MCF 10A (cell line): Measurements from ENCODE around the gene ETNK1. TPM values are rescaled to one million over a fixed set of nuclear protein-coding genes. Genes with fewer than 3 reads are reported as not detected.

Experiments used
- BruUV-seq: library from RNA; stranded (reverse); fragments of 400-500 nt; replicated peaks from 2 replicates; lab custom pipeline; 2021; lab: Mats Ljungman, UMichigan
- CTCF ChIA-PET: fragments of 300-600 bp; sonication (Branson Sonifier 250); formaldehyde crosslinking; extraction: SDS; loops from one replicate; lab custom pipeline; 2021; ENCODE audit warnings: antibody characterized with exemption, inconsistent platforms; lab: Yijun Ruan, JAX
- POLR2A ChIA-PET: fragments of 300-600, 350-650 bp; sonication (Branson Sonifier 250); formaldehyde crosslinking; extraction: SDS; loops from one replicate; lab custom pipeline; 2020; ENCODE audit warnings: antibody characterized with exemption, inconsistent platforms; lab: Yijun Ruan, JAX
- DNase-seq: peaks from one replicate; pipeline ENCODE4 v3.0.0-alpha.2; 2018; ENCODE audit not compliant: unreplicated experiment
- H3K27ac Mint-ChIP-seq: one replicate; pipeline ENCODE4 v1.8.0; 2022; ENCODE audit warnings: mild to moderate bottlenecking, low read depth, mixed read lengths; ENCODE audit not compliant: unreplicated experiment
- H3K27me3 Mint-ChIP-seq: one replicate; pipeline ENCODE4 v1.8.0; 2022; ENCODE audit warnings: mixed read lengths; ENCODE audit not compliant: insufficient read depth, unreplicated experiment
- H3K36me3 Mint-ChIP-seq: one replicate; pipeline ENCODE4 v1.8.0; 2022; ENCODE audit warnings: mild to moderate bottlenecking, moderate library complexity, mixed read lengths; ENCODE audit not compliant: insufficient read depth, unreplicated experiment
- H3K4me1 Mint-ChIP-seq: one replicate; pipeline ENCODE4 v1.8.0; 2022; ENCODE audit warnings: mixed read lengths; ENCODE audit not compliant: insufficient read depth, unreplicated experiment
- H3K4me3 Mint-ChIP-seq: one replicate; pipeline ENCODE4 v1.8.0; 2022; ENCODE audit warnings: mild to moderate bottlenecking, moderate library complexity, mixed read lengths; ENCODE audit not compliant: unreplicated experiment
- H3K9me3 Mint-ChIP-seq: one replicate; pipeline ENCODE4 v1.8.0; 2022; ENCODE audit warnings: mixed read lengths; ENCODE audit not compliant: unreplicated experiment
- intact Hi-C: fragments of 100-400 bp; cut with micrococcal nuclease; formaldehyde crosslinking; loops from 2 replicates; pipeline ENCODE4 v1.14.1; 2022
- total RNA-seq: library from RNA; stranded (reverse); gene quantifications from 2 replicates; pipeline ENCODE4 v1.2.3, GENCODE V29; 2022
- TF ChIP-seq, protein P1 (sequence below): fragments of 200-600 bp; IDR thresholded peaks from one replicate; pipeline ENCODE4 v1.8.0; 2022; ENCODE audit warnings: antibody characterized with exemption, mild to moderate bottlenecking; ENCODE audit not compliant: unreplicated experiment

ETNK1 gene
- total RNA-seq, 1 experiment from 2014 or later, result 38.3 TPM

GRCh38 chr12:22640851-22641250, 15.9 kb downstream of the ETNK1 start:
- intact Hi-C loops, result no loop called here
- Mint-ChIP-seq H3K27ac (no peak overlapping the region), H3K9me3 (no peaks in the 10 kb centered on the region), H3K4me1 (peaks cover 13% of the 10 kb centered on the region), H3K27me3 (no peaks in the 10 kb centered on the region), H3K4me3 (no peak overlapping the region), H3K36me3 (no peaks in the 10 kb centered on the region)
- no TSS peak for BruUV-seq
- ChIA-PET POLR2A (interaction anchor here (0.6 to 1.6 kb wide), 3 partner anchors 9 to 96 kb away, joined by 4 to 5 read pairs (median 5); partner anchors contain the start of genes C2CD5 and ETNK1), CTCF (interaction anchor here (0.6 to 1.6 kb wide), 5 partner anchors 10 to 181 kb away, joined by 3 to 5 read pairs (median 3); no protein-coding TSS in a partner anchor)
- TF ChIP-seq, protein P1, sequence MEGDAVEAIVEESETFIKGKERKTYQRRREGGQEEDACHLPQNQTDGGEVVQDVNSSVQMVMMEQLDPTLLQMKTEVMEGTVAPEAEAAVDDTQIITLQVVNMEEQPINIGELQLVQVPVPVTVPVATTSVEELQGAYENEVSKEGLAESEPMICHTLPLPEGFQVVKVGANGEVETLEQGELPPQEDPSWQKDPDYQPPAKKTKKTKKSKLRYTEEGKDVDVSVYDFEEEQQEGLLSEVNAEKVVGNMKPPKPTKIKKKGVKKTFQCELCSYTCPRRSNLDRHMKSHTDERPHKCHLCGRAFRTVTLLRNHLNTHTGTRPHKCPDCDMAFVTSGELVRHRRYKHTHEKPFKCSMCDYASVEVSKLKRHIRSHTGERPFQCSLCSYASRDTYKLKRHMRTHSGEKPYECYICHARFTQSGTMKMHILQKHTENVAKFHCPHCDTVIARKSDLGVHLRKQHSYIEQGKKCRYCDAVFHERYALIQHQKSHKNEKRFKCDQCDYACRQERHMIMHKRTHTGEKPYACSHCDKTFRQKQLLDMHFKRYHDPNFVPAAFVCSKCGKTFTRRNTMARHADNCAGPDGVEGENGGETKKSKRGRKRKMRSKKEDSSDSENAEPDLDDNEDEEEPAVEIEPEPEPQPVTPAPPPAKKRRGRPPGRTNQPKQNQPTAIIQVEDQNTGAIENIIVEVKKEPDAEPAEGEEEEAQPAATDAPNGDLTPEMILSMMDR, result no peak
- DNase-seq, result no peak

DNA sequence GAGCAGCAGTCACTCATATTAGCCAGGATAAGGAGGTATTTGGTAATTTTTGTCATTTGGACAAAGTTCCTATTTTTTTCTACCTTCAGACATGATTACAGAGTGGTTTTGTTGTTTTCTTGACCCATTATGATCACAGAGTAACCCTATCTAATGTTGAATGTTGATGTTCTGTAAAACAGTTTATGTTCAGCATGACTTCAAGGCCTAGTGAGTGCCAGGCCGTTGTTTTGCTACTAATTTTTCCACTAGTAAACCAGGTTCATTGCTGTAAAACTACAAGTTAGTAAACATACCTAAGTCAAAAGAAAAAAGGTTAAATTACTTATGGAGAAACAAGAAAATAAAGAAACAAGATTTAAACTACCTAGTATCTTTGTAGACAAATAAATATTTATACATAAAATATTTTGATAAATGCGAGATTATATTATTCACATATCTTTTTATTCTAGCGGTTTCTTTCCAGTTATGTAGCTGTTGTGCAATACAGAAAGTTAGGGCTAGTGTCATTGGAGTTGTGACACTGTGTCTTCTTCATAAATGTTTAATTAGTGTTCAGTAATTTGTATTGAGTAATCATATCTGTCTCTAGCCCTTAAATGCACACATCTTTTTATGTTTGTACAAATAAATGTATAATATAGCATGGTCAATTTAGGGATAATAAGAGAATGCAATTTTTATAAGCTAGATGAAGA, 16.5 kb downstream of the ETNK1 start:
- Mint-ChIP-seq H3K4me3 (no peak overlapping the region), H3K27me3 (no peaks in the 10 kb centered on the region), H3K36me3 (no peaks in the 10 kb centered on the region), H3K4me1 (peaks cover 12% of the 10 kb centered on the region), H3K27ac (no peak overlapping the region), H3K9me3 (no peaks in the 10 kb centered on the region)
- TF ChIP-seq, protein P1, result no peak
- ChIA-PET POLR2A (interaction anchor here (0.8 to 1.6 kb wide), 2 partner anchors 11 to 17 kb away, joined by 3 to 5 read pairs; partner anchors contain the start of gene ETNK1), CTCF (interaction anchor here (0.6 to 1.6 kb wide), 3 partner anchors 11 to 182 kb away, joined by 3 to 5 read pairs (median 3); no protein-coding TSS in a partner anchor)
- BruUV-seq, result no TSS peak
- no peak for DNase-seq
- intact Hi-C loops, result no loop called here

GRCh38 chr12:22648668-22649067, 23.7 kb downstream of the ETNK1 start:
- TF ChIP-seq, protein P1, result no peak
- peaks cover 11% of the 10 kb centered on the region for H3K4me1 Mint-ChIP-seq
- POLR2A ChIA-PET, result no interaction called here
- H3K27me3 Mint-ChIP-seq, result no peaks in the 10 kb centered on the region
- intact Hi-C loops, result no loop called here
- H3K4me3 Mint-ChIP-seq, result no peak overlapping the region
- H3K9me3 Mint-ChIP-seq, result no peaks in the 10 kb centered on the region
- BruUV-seq, result no TSS peak
- CTCF ChIA-PET, result no interaction called here
- H3K36me3 Mint-ChIP-seq, result peaks cover 24% of the 10 kb centered on the region
- DNase-seq, result no peak
- no peak overlapping the region for H3K27ac Mint-ChIP-seq

DNA sequence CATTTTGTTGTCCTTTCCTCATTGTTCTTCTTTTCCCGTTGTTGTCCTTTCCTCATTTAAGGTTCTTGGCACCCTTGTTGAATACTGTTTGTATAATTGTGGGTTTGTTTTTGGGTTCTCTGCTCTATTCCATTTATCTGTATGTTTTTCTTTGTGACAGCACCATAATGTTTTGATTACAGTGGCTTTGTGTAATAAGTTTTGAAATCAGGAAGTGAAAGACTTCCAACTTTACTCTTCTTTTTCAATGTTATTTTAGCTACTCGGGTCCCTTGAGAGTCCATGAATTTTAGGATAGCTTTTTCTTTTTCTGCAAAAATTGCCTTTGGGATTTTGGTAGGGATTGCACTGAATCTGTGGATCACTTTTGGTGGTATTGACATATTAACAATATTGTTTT, 28.1 kb downstream of the ETNK1 start:
- Mint-ChIP-seq H3K9me3 (no peaks in the 10 kb centered on the region), H3K27ac (no peak overlapping the region), H3K4me1 (peaks cover 28% of the 10 kb centered on the region), H3K27me3 (no peaks in the 10 kb centered on the region), H3K4me3 (no peak overlapping the region), H3K36me3 (peaks cover 24% of the 10 kb centered on the region)
- ChIA-PET POLR2A (interaction anchor here (0.9 kb wide), 1 partner anchor 26 kb away, joined by 4 read pairs; no protein-coding TSS in a partner anchor), CTCF (no interaction called here)
- no peak for DNase-seq
- intact Hi-C loops, result no loop called here
- BruUV-seq, result no TSS peak
- TF ChIP-seq, protein P1, result no peak
